Natural killer cell (primary cell): ENCODE measurements around the gene IL11RA. TPM values are rescaled to one million over a fixed set of nuclear protein-coding genes. Genes with fewer than 3 reads are reported as not detected.
A peak's percentile ranks its signal among the peaks of the same experiment; 100 is the strongest.

Experiments used
- ATAC-seq, 3 donors: fragments of 150-1000 bp in 2 of 3; fragments of 200-7000 bp in 1 of 3; cut with Tn5 transposase; 1 replicate in 1 of 3; 2 replicates in 2 of 3; pipeline ENCODE4 v1.10.0; 2021; ENCODE audit warnings: mild to moderate bottlenecking in 2 of 3, moderate library complexity in 2 of 3
- DNase-seq, 2 donors: peaks; one replicate each; pipeline versions ENCODE4 v3.0.0 to v3.0.0-alpha.2; 2013 to 2021; ENCODE audit warnings: mixed read lengths in 1 of 2
- H3K27ac ChIP-seq: one replicate; pipeline ENCODE4 v1.5.1; 2013; ENCODE audit warnings: mild to moderate bottlenecking, low read length
- H3K27me3 ChIP-seq: one replicate; pipeline ENCODE4 v1.6.1; 2013; ENCODE audit warnings: low read length; ENCODE audit not compliant: control insufficient read depth, insufficient read depth
- H3K36me3 ChIP-seq: one replicate; pipeline ENCODE4 v1.6.1; 2013; ENCODE audit warnings: low read length; ENCODE audit not compliant: control insufficient read depth, insufficient read depth
- H3K4me1 ChIP-seq: one replicate; pipeline ENCODE4 v1.6.1; 2013; ENCODE audit warnings: low read length; ENCODE audit not compliant: control insufficient read depth, insufficient read depth
- H3K4me3 ChIP-seq: one replicate; pipeline ENCODE4 v1.5.1; 2013; ENCODE audit warnings: low read length
- H3K9me3 ChIP-seq: one replicate; pipeline ENCODE4 v1.6.1; 2013; ENCODE audit warnings: low read length; ENCODE audit not compliant: control insufficient read depth, insufficient read depth
- H3K27ac Mint-ChIP-seq, 2 donors: one replicate each; pipeline ENCODE4 v1.8.0; 2022; ENCODE audit warnings: mild to moderate bottlenecking in 2 of 2, mixed read lengths in 2 of 2, moderate library complexity in 1 of 2
- H3K27me3 Mint-ChIP-seq, 2 donors: one replicate each; pipeline ENCODE4 v1.8.0; 2022; ENCODE audit warnings: low read depth in 2 of 2, mixed read lengths in 2 of 2
- H3K36me3 Mint-ChIP-seq: one replicate; pipeline ENCODE4 v1.8.0; 2022; ENCODE audit warnings: mixed read lengths
- H3K4me1 Mint-ChIP-seq, 2 donors: one replicate each; pipeline ENCODE4 v1.8.0; 2022; ENCODE audit warnings: mixed read lengths in 2 of 2
- H3K4me3 Mint-ChIP-seq: one replicate; pipeline ENCODE4 v1.8.0; 2022; ENCODE audit warnings: mild to moderate bottlenecking, moderate library complexity, mixed read lengths
- H3K9me3 Mint-ChIP-seq, 2 donors: one replicate each; pipeline ENCODE4 v1.8.0; 2022; ENCODE audit warnings: mixed read lengths in 2 of 2
- CTCF ChIP-seq: fragments of 200-600 bp; IDR thresholded peaks from one replicate; pipeline ENCODE4 v1.8.0; 2022; ENCODE audit warnings: antibody characterized with exemption
- WGBS: methylation state at CpG from one replicate; pipeline ENCODE4 v1.1.7; 2013; ENCODE audit warnings: missing lambda C conversion rate; ENCODE audit not compliant: insufficient coverage; 5-methylcytosine and 5-hydroxymethylcytosine counted together
- intact Hi-C: fragments of 100-400 bp; cut with micrococcal nuclease; formaldehyde crosslinking; loops from one replicate; pipeline ENCODE4 v1.14.2; 2022
- total RNA-seq, 4 donors: library from RNA; stranded (reverse); fragments of 120-200 nt in 1 of 4; gene quantifications; one replicate each; pipeline versions ENCODE4 v1.2.3 to v1.2.4, GENCODE V29; 2013 to 2022

IL11RA gene
- total RNA-seq, 3 donors from 2014 or later (not counting 1 experiment from before 2014, with no cell fraction given) = 64.2 to 91.1 (median 66.1) TPM

- no peak overlapping the region for H3K27ac Mint-ChIP-seq
- H3K27me3 Mint-ChIP-seq = no peaks in the 10 kb centered on the region
- no peak overlapping the region for H3K27ac ChIP-seq
- DNase-seq = no peak
- TF ChIP-seq CTCF = no peak
- no peak overlapping the region for H3K4me3 Mint-ChIP-seq
- H3K4me1 ChIP-seq = peaks cover under 1% of the 10 kb centered on the region
- intact Hi-C loops = no loop called here
- H3K9me3 Mint-ChIP-seq = no peaks in the 10 kb centered on the region
- no peaks in the 10 kb centered on the region for H3K36me3 ChIP-seq
- no peak overlapping the region for H3K4me3 ChIP-seq
- no peaks in the 10 kb centered on the region for H3K27me3 ChIP-seq
- no peaks in the 10 kb centered on the region for H3K4me1 Mint-ChIP-seq
- no peak for ATAC-seq
- 100% methylated on average over 1 of the region's 1 CpG for WGBS
- H3K36me3 Mint-ChIP-seq = no peaks in the 10 kb centered on the region
- H3K9me3 ChIP-seq = no peaks in the 10 kb centered on the region
These were observed 19.3 kb downstream of the IL11RA start for GRCh38 chr9:34671307-34671706.

GRCh38 chr9:34674440-34674839 is 22.5 kb downstream of the IL11RA start:
- 83% methylated on average over 3 of the region's 3 CpGs for WGBS
- H3K27ac Mint-ChIP-seq = no peak overlapping the region

DNA sequence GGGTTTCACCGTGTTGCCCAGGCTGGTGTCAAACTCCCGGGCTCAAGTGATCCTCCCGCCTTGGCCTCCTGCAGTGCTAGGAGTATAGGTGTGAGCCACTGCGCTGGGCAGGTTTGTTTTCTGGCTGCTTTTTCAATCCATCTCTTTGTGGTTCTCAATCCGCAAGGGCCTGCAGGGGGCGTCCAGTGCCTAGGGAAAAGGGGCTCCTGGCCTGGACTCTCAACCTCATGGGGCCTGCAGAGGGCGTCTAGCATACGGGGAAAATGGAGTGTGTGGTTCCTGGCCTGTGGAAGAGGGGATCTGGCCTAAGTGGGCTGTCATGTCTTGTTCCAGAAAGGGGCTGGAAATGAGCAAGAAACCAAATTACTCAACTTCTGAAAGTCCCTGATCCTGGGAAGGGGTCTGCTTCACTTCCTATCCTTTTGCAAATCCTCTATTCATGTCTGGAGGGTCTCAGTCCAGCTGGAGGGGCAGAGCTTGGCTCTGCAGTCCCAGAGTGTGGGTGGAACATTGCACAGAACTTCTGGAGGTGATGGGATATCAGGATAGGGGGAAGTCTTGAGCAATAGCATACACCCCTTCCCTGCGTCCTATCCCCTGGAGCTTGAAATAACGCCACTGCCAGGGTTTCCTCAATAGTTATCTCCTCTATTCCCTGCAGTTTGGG is 23.2 kb downstream of the IL11RA start:
- Histone ChIP-seq H3K9me3 (no peaks in the 10 kb centered on the region), H3K36me3 (no peaks in the 10 kb centered on the region), H3K4me1 (no peaks in the 10 kb centered on the region), H3K27ac (no peak overlapping the region), H3K4me3 (no peak overlapping the region), H3K27me3 (no peaks in the 10 kb centered on the region)
- H3K27ac Mint-ChIP-seq = no peak overlapping the region
- TF ChIP-seq CTCF = no peak
- intact Hi-C loops = no loop called here
- no peak overlapping the region for H3K4me3 Mint-ChIP-seq
- H3K4me1 Mint-ChIP-seq = no peaks in the 10 kb centered on the region
- 32% methylated on average over 9 of the region's 10 CpGs for WGBS
- ATAC-seq (peak in 1 of 3 donors; percentile 71), DNase-seq (peak in 1 of 2 donors; percentile 70)
- H3K36me3 Mint-ChIP-seq = no peaks in the 10 kb centered on the region
- H3K9me3 Mint-ChIP-seq = no peaks in the 10 kb centered on the region
- no peaks in the 10 kb centered on the region for H3K27me3 Mint-ChIP-seq

More at GRCh38 chr9:34674440-34674839, 22.5 kb downstream of the IL11RA start:
- no peaks in the 10 kb centered on the region for H3K9me3 ChIP-seq
- Mint-ChIP-seq H3K4me3 (no peak overlapping the region), H3K27me3 (no peaks in the 10 kb centered on the region), H3K4me1 (no peaks in the 10 kb centered on the region), H3K36me3 (no peaks in the 10 kb centered on the region), H3K9me3 (no peaks in the 10 kb centered on the region)
- no peak overlapping the region for H3K27ac ChIP-seq
- H3K36me3 ChIP-seq = no peaks in the 10 kb centered on the region
- DNase-seq = no peak
- no peaks in the 10 kb centered on the region for H3K27me3 ChIP-seq
- H3K4me1 ChIP-seq = no peaks in the 10 kb centered on the region
- no peak for ATAC-seq
- H3K4me3 ChIP-seq = no peak overlapping the region
- TF ChIP-seq CTCF = no peak
- intact Hi-C loops = no loop called here

DNA sequence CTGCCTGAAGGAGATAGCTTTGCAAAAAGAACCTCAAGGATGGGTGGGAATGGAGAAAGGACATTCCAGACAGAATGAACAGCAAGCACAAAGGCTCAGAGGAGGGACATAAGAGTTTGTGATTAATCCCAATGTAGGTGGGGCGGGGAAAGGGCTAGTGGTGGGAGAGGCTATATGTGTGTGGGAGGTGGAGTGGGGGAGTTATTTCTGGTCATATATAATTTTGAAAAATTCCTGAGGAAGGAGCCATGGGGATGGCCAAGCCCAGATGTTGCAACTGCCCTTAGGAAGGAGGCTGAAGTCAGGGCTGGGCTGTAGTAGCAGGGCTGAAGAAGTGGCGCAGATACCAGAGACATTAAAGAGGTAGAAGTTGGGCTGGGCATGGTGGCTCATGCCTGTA is 23.9 kb downstream of the IL11RA start:
- H3K27ac Mint-ChIP-seq = no peak overlapping the region
- Histone ChIP-seq H3K27ac (no peak overlapping the region), H3K27me3 (no peaks in the 10 kb centered on the region), H3K4me1 (no peaks in the 10 kb centered on the region), H3K4me3 (no peak overlapping the region), H3K9me3 (no peaks in the 10 kb centered on the region), H3K36me3 (no peaks in the 10 kb centered on the region)
- no peak for TF ChIP-seq CTCF
- H3K27me3 Mint-ChIP-seq = no peaks in the 10 kb centered on the region
- ATAC-seq = no peak
- no peaks in the 10 kb centered on the region for H3K9me3 Mint-ChIP-seq
- 98% methylated on average over 2 of the region's 2 CpGs for WGBS
- H3K4me1 Mint-ChIP-seq = no peaks in the 10 kb centered on the region
- no peak overlapping the region for H3K4me3 Mint-ChIP-seq
- no peaks in the 10 kb centered on the region for H3K36me3 Mint-ChIP-seq
- intact Hi-C loops = no loop called here
- no peak for DNase-seq
